Dedifferentiated amniotic fluid mesenchymal stem cell (primary cell): ENCODE measurements around the gene TPST2.
"Not testable (repeated sequence)": the region's sequence is repeated elsewhere in the genome, so short reads cannot be mapped to it uniquely, and the experiment has no call there.

Experiments used
- DNase-seq: peaks from one replicate; pipeline ENCODE4 v3.0.0-alpha.2; 2016; ENCODE audit errors: extremely low spot score

The TPST2 gene

GRCh38 chr22:26534171-26534855 lies 55.6 kb downstream of the TPST2 start:
- no peak for DNase-seq

DNA sequence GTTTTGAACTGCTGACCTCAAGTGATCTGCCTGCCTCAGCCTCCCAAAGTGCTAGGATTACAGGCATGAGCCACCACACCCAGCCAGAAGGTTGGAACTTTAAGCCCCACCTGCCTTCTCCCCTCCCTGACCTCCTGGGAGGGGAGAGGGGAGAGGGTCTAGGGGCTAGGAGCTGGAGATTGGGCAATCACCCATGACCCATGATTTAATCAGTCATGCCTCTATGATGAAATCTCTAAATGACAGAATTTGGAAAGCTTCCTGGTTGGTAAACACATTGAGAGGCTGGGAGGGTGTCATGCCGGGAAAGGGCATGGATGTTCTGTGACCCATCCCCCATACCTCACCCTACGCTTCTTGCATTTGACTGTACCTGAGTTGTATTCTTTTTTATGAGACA lies 60.6 kb downstream of the TPST2 start:
- no peak for DNase-seq

DNA sequence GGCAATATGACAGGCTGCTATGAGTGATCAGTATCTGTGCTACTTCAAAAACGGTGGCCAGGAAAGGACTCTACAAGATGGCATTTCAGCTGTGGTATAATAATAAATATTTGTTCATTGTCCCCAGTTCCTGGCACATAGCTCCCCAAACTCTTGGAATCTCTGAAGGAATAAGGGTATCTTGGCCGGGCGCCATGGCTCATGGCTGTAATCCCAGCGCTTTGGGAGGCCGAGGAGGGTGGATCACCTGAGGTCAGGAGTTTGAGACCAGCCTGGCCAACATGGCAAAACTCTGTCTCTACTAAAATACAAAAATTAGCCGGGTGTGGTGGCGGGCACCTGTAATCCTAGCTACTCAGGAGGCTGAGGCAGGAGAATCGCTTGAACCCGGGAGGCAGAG lies 61.4 kb downstream of the TPST2 start:
- DNase-seq, result not testable (repeated sequence)

- no peak for DNase-seq
These were observed 62.1 kb downstream of the TPST2 start for GRCh38 chr22:26527574-26528465.

DNA sequence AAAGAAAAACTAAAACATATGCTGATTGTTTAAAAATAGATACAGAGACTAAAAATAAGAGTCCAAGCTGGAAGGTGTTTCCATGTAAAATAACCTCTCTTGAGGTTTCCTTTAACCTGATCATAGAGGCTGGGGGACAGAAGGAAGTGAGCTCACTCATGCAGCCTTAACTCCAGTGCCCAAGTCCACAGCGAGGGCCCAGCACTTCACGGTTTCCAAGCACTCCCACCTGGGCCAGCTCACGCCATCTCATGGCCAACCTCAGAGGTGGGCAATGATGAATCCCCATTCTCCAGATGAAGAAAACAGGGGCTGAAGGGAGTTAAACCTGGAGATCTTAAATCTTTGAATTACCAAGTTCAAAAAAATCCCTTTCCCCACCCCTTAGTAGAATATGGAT lies 62.8 kb downstream of the TPST2 start:
- DNase-seq, result no peak

DNA sequence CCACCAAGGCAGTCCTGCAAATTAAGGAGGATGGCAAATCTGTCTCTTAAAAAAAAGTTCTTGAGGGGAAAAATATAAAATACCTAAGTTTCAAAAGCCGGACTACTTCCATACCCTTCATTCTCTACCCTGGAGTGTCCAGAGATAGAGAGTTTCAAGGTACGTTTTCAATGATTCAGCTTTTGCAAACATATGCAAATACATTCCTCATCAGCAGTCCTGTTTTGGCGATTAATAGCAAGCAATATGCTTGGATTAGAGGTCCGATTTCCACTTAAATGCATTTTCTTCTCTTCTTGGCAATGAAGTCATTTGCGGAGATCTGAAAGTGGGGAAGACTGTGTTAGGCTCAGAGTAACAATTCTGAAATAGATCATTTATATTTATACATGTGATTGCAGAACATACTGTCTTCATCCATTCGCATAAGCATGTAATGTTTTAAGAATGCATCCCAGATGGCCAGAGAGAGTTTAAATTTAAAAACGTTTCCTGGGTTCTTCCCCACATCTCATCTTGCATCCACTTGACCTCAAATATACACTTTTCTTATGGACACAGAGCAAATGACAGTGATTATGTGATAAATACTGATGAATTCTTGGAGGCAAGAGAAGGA lies 63.9 kb downstream of the TPST2 start:
- no peak for DNase-seq

- no peak for DNase-seq
These were observed 65.1 kb downstream of the TPST2 start for GRCh38 chr22:26524870-26525269.

GRCh38 chr22:26522592-26522991 lies 67.3 kb downstream of the TPST2 start:
- no peak for DNase-seq

- DNase-seq, result no peak
These were observed 67.9 kb downstream of the TPST2 start for GRCh38 chr22:26522012-26522411.

- DNase-seq, result no peak
These were observed 72.5 kb downstream of the TPST2 start for GRCh38 chr22:26517429-26517828.

DNA sequence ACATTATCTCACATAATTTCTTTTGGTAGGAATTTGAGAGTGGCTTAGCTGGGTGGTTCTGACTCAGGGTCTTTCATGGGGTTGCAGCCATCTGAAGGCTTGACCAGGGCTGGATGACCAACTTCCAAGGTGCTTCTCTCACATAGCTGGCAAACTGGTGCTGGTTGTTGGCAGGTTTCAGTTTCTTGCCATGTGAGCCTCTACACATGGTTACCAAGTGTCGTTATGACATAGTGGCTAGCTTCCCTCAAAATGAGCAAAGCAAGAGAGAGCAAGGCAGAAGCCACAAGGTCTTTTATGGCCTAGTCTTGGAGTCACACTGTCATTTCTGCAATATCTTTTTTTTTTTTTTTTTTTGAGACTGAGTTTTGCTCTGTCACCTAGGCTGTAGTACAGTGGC lies 73.4 kb downstream of the TPST2 start:
- DNase-seq, result no peak

DNA sequence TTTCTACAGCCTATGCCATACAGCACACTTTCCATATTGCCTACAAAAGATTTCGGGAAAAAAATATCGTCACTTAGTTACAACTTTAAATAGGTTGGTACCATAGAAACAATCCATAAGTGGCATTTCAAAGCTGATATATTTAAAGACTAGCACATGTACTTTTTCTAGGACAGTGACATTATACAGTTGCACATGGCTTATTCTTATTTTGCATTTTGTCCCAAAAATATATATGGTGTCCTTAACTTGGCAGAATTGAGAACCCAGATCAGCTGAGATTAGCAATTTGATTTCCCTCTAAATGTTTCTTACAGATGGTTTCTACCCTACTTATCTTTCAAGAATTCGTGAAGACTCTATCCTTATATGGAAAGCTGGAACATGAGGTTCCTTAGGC lies 74.0 kb downstream of the TPST2 start:
- no peak for DNase-seq

- DNase-seq, result no peak
These were observed 75.3 kb downstream of the TPST2 start for GRCh38 chr22:26514419-26515161.

GRCh38 chr22:26513838-26514237 lies 76.1 kb downstream of the TPST2 start:
- DNase-seq, result no peak

DNA sequence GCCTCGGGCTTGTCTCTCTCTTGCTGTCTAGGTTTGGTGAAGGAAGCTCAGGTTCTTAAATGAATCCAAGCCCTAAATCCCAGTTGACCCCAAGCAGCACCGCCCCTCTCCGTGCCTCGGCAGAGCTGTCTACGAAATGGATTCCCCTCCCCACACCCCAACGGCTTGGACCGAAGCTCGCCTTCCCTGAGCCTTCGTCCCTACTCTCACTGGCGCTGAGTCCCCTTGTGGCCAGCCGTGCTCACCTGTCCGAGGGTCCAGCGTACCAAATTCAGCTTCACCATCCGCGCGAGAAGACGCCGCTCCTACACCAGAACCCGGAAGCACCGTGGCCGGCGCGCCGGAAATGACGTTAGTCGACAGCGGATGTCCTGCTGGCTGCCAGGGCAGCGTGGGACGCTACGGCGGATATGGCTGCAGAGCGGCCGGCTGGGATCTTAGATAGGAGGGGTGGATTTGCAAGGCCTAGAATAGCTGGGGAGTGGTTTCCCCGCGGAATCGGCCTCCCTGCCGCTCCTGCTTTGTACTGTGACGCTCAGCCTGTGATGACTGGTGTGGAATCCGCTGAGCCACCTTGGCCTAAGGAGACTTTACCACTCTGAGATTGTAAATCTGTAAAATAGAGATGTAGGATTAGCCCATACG lies 77.7 kb downstream of the TPST2 start, which contains the start of gene TFIP11:
TFIP11 (minus strand) TSS at position 325 of the 645 bp plus-strand sequence. CDS start 2,201 bp downstream, outside the sequence.
- DNase-seq, result peak; percentile 90

DNA sequence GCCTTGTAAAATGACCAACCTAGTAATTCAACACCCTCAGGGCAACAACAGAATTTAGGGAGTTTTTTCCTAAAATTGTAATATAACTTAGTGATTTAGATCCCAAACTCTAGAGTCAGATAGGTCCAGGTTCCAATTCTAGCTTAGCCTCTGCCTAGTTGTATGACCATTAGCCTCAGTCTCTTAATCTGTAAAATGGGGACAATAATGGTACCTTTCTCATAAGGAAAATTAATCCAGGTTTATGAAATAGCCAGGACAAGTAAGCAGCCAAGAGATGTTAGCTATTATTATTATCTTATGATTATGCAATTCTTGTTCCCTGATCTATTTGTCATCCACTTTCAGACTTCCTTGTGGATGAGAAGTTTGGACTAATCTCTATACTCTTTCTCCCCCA lies 81.8 kb downstream of the TPST2 start:
- DNase-seq, result no peak

DNA sequence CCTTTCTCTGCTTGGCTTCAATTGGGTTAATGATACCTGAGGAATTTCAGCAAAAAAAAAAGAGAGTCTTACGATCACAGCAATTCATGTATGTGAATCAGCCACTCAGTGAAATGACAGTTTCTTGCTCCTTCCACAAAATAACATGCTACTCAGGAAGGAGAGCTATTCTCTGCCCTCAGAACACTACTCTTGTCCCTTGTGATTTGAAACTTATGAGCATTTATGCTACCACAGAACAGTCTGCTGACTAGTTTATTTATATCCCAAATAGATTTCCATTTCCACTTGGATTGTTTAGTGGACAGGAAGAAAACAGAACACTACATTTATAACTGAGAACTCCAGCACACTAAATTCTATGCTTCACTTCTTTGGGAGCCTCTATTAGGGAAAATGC lies 86.2 kb downstream of the TPST2 start:
- DNase-seq, result no peak

DNA sequence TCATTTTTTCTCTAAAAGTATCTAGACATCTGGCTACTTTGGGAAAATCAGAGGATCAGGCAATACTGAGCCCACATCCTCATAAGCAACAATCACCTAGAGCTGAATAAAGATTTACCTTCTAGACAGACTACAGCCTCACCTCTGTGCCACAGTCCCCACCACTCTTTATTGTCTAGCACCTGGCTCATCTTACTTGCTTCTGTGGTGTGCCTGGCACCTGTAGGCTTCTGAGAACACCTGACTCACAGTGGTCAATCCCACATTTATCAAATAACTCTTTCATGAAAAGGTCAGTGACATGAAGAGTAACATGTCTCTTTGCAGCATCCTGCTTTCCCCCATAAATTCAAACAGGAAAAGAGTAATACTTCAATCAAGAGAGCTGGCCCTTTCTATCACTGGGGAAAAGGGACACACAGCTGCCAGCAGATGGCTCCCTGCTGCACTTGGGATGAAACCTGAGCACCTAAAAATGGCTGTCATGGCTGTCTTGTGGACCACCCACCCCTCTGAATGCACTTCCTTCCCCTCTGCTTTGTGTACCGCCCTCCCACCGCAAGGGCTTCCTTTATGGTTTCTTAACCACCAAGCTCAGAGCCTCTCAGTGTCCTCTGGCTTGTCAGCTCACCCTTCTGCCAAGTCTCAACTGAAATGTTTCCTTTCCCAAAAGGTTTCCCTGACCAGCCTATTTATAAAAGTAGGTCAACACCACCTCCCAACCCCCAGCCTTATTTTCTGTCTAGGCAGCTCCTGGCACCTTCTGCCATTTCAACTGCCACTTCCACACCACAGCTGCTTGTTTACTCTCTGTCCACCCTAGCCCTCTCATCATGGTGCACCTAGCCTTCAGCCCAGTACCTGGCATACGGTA lies 87.0 kb downstream of the TPST2 start:
- DNase-seq, result peak; percentile 26

GRCh38 chr22:26501996-26502395 lies 87.9 kb downstream of the TPST2 start:
- no peak for DNase-seq

GRCh38 chr22:26499188-26499703 lies 90.7 kb downstream of the TPST2 start:
- no peak for DNase-seq
